CD4-positive, alpha-beta T cell treated with Interleukin-6 for 4 hours (primary cell): ENCODE results near the gene TEN1.

Experiments used
- DNase-seq: peaks from one replicate; pipeline ENCODE4 v3.0.0-alpha.2; 2020; ENCODE audit warnings: mixed read lengths

TEN1 gene

GRCh38 chr17:75979705-75980187, 706 bp downstream of the TEN1 start:
- no peak for DNase-seq

- no peak for DNase-seq
Measured at GRCh38 chr17:75980188-75981018, 1.4 kb downstream of the TEN1 start.

- DNase-seq, result no peak
Measured at GRCh38 chr17:75981019-75981615, 2.1 kb downstream of the TEN1 start.

- DNase-seq, result no peak
Measured at GRCh38 chr17:75983501-75984181, 4.6 kb downstream of the TEN1 start.

GRCh38 chr17:75985986-75986385, 6.9 kb downstream of the TEN1 start:
- DNase-seq, result no peak

GRCh38 chr17:75987041-75987440, 8.0 kb downstream of the TEN1 start:
- no peak for DNase-seq

- DNase-seq, result no peak
Measured at GRCh38 chr17:75991396-75991795, 12.4 kb downstream of the TEN1 start.

- no peak for DNase-seq
Measured at GRCh38 chr17:75994802-75995370, 15.8 kb downstream of the TEN1 start.

- DNase-seq, result no peak
Measured at GRCh38 chr17:75995385-75995925, 16.4 kb downstream of the TEN1 start.

GRCh38 chr17:75996665-75997590, 17.9 kb downstream of the TEN1 start:
- DNase-seq, result peak; percentile 47

- DNase-seq, result no peak
Measured at GRCh38 chr17:75998327-75998795, 19.3 kb downstream of the TEN1 start.

GRCh38 chr17:76000016-76000754, 21.1 kb downstream of the TEN1 start:
- DNase-seq, result peak; percentile 68

- no peak for DNase-seq
Measured at GRCh38 chr17:76000755-76001521, 21.9 kb downstream of the TEN1 start, which contains the start of gene CDK3. Gene CDK3 (plus strand): TSS chr17:76000855. CDS start chr17:76001426, 571 bp downstream.

- DNase-seq, result no peak
Measured at GRCh38 chr17:76002100-76002499, 23.1 kb downstream of the TEN1 start.

- DNase-seq, result no peak
Measured at GRCh38 chr17:76003915-76004314, 24.9 kb downstream of the TEN1 start.

- DNase-seq, result no peak
Measured at GRCh38 chr17:76004750-76005262, 25.8 kb downstream of the TEN1 start.

GRCh38 chr17:76005263-76006149, 26.5 kb downstream of the TEN1 start:
- DNase-seq, result peak; percentile 88

- no peak for DNase-seq
Measured at GRCh38 chr17:76007131-76007849, 28.2 kb downstream of the TEN1 start.
